Gastroesophageal sphincter (tissue), 4 donors: Measurements from ENCODE around the gene SLC49A3. TPM values are rescaled to one million over a fixed set of nuclear protein-coding genes. Genes with fewer than 3 reads are reported as not detected.

ENCODE experiments used
- ATAC-seq: fragments of 150-250 bp; one replicate; pipeline ENCODE4 v1.9.1; 2016; ENCODE audit warnings: mild to moderate bottlenecking, moderate library complexity
- H3K27ac ChIP-seq, 4 donors: fragments of 200-600 bp; sonication (generic) in 3 of 4; 1 replicate in 3 of 4; 2 replicates in 1 of 4; pipeline ENCODE4 v1.5.1; 2016 to 2019
- H3K27me3 ChIP-seq: fragments of 200-600 bp; sonication (generic); one replicate; pipeline ENCODE4 v1.5.1; 2019
- H3K36me3 ChIP-seq, 2 donors: fragments of 200-600 bp; sonication (generic); one replicate each; pipeline ENCODE4 v1.5.1; 2019; ENCODE audit warnings: control low read depth in 1 of 2
- H3K4me1 ChIP-seq, 3 donors: fragments of 200-600 bp; sonication (generic); 1 replicate in 2 of 3; 2 replicates in 1 of 3; pipeline ENCODE4 v1.5.1; 2016 to 2019; ENCODE audit warnings: control low read depth in 2 of 3
- H3K4me3 ChIP-seq, 2 donors: fragments of 200-600 bp; sonication (generic); one replicate each; pipeline ENCODE4 v1.5.1; 2019; ENCODE audit warnings: mild to moderate bottlenecking in 1 of 2, moderate library complexity in 1 of 2
- H3K9me3 ChIP-seq, 3 donors: fragments of 200-600 bp; sonication (generic); one replicate each; pipeline ENCODE4 v1.5.1; 2017 to 2019; ENCODE audit warnings: control low read depth in 2 of 3
- EP300 ChIP-seq: sonication (generic); formaldehyde crosslinking; IDR thresholded peaks from one replicate; pipeline ENCODE4 v1.6.1; 2017; ENCODE audit warnings: antibody characterized with exemption, mild to moderate bottlenecking
- POLR2A ChIP-seq, 2 donors: fragments of 450-650 bp; IDR thresholded peaks; one replicate each; pipeline ENCODE4 v1.6.1; 2017; ENCODE audit warnings: antibody characterized with exemption in 2 of 2, mild to moderate bottlenecking in 2 of 2, moderate library complexity in 1 of 2
- POLR2AphosphoS5 ChIP-seq: sonication (generic); formaldehyde crosslinking; IDR thresholded peaks from one replicate; pipeline ENCODE4 v1.6.1; 2017; ENCODE audit warnings: antibody characterized with exemption
- WGBS, 2 donors: methylation state at CpG; one replicate each; pipeline ENCODE4 v1.1.5; 2018; ENCODE audit warnings: low coverage in 1 of 2; 5-methylcytosine and 5-hydroxymethylcytosine counted together
- total RNA-seq, 4 donors: library from RNA; depleted of rRNA; stranded (reverse); fragments of >200 nt; gene quantifications; one replicate each; pipeline ENCODE4 v1.1.0, GENCODE V29; 2016
- TF ChIP-seq, protein P1 (sequence below), 4 experiments: fragments of 200-600 bp in 2 of 4; fragments of 450-650 bp in 2 of 4; sonication (generic) in 1 of 4; IDR thresholded peaks; one replicate each; pipeline ENCODE4 v1.5.1; 2017 to 2019; ENCODE audit warnings: antibody characterized with exemption in 4 of 4, mild to moderate bottlenecking in 2 of 4, moderate library complexity in 2 of 4

SLC49A3 gene
- total RNA-seq, 4 donors from 2014 or later: 5.2 to 8.7 (median 7.8) TPM

DNA sequence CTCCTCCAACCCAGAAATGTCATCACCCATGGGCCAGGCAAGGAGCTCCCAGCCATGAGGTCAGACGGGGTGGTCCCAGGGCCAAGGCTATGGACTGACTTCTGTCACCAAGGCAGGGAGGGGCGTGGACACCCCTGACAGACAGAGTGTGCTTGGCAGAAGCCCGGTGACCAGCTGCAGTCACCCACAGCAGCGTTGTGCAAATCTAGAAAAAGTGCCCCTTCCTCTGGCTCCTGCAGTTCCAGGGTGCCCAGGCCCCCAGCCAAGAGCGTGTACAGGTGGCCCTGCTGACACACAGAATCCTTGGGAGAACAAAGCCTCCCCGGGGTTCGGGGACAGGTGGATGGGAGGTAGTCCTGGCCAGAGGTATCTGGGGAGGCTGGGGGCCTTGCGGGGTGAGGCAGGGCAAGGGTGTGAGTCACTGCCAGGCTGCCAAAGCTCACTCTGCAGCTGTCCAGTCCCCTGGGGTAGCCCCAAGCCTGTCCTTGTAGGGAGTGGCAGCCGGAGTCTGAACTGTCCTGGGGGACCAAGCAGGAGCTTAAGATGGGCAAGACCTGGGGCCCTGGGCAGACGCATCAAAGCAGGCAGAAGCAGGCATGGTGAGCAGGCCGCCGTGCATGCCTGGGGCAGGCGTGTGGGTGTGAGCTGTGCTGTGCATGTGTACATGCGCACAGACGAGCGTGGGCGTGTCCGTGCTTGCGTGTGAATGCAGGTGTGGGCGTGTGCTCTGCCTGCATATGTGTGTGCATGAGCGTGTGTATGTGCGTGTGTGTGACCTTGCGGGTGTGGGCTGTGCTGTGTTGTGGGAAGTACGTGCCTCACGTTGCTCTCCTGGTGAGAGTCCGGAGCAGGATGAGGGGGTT is 11.3 kb downstream of the SLC49A3 start:
- no peak for ATAC-seq
- Histone ChIP-seq H3K9me3 (no peaks in the 10 kb centered on the region), H3K27me3 (peaks cover 46% of the 10 kb centered on the region), H3K27ac (no peak overlapping the region), H3K36me3 (peaks cover 0 to 4% of the 10 kb centered on the region in 2 donors), H3K4me1 (peaks cover 0 to 48% (median 22%) of the 10 kb centered on the region in 3 donors), H3K4me3 (no peak overlapping the region)
- TF ChIP-seq, protein P1, sequence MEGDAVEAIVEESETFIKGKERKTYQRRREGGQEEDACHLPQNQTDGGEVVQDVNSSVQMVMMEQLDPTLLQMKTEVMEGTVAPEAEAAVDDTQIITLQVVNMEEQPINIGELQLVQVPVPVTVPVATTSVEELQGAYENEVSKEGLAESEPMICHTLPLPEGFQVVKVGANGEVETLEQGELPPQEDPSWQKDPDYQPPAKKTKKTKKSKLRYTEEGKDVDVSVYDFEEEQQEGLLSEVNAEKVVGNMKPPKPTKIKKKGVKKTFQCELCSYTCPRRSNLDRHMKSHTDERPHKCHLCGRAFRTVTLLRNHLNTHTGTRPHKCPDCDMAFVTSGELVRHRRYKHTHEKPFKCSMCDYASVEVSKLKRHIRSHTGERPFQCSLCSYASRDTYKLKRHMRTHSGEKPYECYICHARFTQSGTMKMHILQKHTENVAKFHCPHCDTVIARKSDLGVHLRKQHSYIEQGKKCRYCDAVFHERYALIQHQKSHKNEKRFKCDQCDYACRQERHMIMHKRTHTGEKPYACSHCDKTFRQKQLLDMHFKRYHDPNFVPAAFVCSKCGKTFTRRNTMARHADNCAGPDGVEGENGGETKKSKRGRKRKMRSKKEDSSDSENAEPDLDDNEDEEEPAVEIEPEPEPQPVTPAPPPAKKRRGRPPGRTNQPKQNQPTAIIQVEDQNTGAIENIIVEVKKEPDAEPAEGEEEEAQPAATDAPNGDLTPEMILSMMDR (IDR thresholded peaks at IDR 0.05): no peak
- TF ChIP-seq EP300: no peak
- no peak for TF ChIP-seq POLR2AphosphoS5
- TF ChIP-seq POLR2A (IDR thresholded peaks at IDR 0.05): no peak
- WGBS, 2 donors: 80 to 100% methylated on average over 2 to 3 of the region's 26 CpGs

DNA sequence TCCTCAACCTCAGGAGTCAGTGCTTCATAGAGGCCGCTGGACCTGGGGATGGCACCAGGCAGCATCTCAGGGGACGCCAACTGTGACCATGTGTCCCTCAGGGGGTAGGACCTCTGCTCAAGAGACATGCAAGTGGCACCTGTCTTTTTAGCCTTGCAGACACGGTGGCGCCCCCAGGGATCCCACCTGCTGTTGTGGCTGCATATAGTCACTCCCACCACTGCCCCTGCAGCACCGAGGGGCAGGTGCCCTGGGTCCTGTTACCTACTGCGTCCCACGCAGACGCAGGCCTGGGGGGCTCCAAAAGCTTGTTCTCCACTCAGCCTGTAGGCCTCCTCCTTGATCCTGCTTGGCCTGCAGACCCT is 12.1 kb downstream of the SLC49A3 start:
- Histone ChIP-seq H3K4me1 (peaks cover 0 to 47% (median 22%) of the 10 kb centered on the region in 3 donors), H3K4me3 (no peak overlapping the region), H3K9me3 (no peaks in the 10 kb centered on the region), H3K27me3 (peaks cover 38% of the 10 kb centered on the region), H3K36me3 (peaks cover 0 to 13% of the 10 kb centered on the region in 2 donors), H3K27ac (no peak overlapping the region)
- 60% methylated on average over 1 of the region's 8 CpGs; no CpG with 5 or more reads in 1 of the 2 donors for WGBS, 2 donors
- ATAC-seq: no peak
- TF ChIP-seq, protein P1 (IDR thresholded peaks at IDR 0.05): no peak
- TF ChIP-seq POLR2A (IDR thresholded peaks at IDR 0.05) (no peak), EP300 (no peak)

DNA sequence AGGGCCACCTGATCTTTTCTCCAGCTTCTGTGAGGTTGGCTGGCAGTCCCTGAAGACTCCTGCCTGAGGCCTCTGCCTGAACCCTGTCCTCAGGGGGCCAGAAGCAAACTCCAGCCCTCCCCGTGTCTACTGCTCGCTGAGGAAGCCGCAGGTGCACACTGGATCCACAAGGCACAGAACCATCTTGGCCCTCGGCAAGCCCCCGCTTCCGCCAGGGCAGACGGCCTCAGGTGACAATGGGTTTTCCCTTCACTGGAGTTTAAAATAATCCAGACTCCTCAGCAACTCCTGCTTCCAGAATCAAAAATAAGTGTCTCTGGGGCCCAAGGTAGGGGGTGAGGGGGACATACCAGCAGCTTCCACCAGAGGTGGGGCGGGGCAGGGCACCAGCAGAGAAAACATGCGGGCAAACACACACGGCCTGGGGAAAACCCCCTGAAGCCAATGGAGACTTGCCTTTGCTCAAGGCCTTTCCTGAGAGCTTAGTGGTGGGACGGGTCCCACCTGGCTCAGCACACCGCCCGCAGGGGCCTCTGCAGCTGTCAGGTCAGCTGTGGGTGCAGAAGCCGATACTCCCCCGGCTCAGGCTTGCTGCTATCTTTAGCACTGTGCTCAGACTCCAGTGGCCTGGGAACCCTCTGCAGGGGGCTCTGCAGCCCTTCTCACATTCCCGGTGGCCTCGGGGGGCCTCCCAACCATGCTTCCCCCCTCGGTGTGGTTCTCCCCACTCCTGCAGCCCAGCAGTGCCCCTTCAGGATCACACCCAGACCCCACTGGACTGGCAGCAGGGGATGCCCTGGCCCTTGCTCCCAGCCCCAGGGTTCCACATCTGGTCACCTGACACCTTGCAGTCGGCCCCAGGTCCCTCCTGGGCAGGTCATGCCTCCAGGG is 12.7 kb downstream of the SLC49A3 start:
- TF ChIP-seq POLR2AphosphoS5 (no peak), POLR2A (IDR thresholded peaks at IDR 0.05) (no peak), EP300 (no peak)
- TF ChIP-seq, protein P1 (IDR thresholded peaks at IDR 0.05): no peak
- 40 to 80% methylated on average over 1 of the region's 19 CpGs for WGBS, 2 donors
- Histone ChIP-seq H3K36me3 (peaks cover 0 to 19% of the 10 kb centered on the region in 2 donors), H3K4me3 (no peak overlapping the region), H3K27ac (no peak overlapping the region), H3K4me1 (peaks cover 0 to 42% (median 22%) of the 10 kb centered on the region in 3 donors), H3K9me3 (no peaks in the 10 kb centered on the region), H3K27me3 (peaks cover 33% of the 10 kb centered on the region)
- ATAC-seq: no peak

DNA sequence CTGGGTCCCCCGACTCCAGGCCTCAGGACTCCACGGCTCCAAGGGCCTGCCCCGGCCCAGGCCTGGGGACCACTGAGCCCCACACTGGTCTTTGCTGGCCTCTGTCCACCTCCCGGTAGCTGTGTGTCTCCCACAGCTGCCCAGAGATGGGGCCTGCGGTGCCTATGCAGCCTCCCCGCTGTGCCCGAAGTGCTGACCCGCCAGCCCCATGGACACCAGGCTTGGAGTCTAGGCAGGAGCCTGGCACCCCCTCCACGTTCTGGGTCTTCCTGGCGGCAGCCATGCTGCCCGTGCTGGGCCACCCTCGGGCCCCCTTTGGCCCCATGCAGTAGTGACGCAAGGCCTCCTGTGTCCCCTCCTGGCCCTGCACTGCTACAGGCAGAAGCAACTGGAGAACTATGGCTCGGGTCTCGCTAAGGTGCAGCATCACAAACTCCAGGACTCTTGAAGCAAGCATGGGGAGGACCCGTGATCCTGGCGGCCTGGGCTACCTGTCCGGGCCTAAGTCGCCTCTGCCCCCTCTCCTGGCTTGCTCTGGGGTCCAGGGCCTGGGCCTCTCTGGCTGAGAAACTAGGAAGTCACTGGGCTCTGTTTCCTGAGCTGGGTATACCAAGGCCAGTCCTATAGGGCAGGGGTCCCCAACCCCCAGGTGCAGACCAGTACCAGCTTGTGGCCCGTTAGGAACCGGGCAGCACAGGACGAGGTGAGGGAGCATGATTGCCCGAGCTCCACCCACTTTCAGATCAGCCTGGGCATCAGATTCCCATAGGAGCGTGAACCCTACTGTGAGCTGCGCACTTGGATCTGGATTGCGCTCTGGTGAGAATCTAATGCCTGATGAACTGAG is 13.7 kb downstream of the SLC49A3 start:
- Histone ChIP-seq H3K36me3 (peaks cover 0 to 28% of the 10 kb centered on the region in 2 donors), H3K9me3 (no peaks in the 10 kb centered on the region), H3K4me1 (peaks cover 0 to 32% (median 16%) of the 10 kb centered on the region in 3 donors), H3K27ac (peak overlapping the region; percentile 74 to 99 (median 93)), H3K27me3 (peaks cover 24% of the 10 kb centered on the region), H3K4me3 (peak overlapping the region; percentile 70 to 89)
- no peak for TF ChIP-seq EP300
- WGBS, 2 donors: 90% methylated on average over 6 of the region's 26 CpGs; no CpG with 5 or more reads in 1 of the 2 donors
- ATAC-seq: peak; percentile 7
